HepG2 (cell line): ENCODE data around the gene NOPCHAP1. TPM values are rescaled to one million over a fixed set of nuclear protein-coding genes. Genes with fewer than 3 reads are reported as not detected.

Experiments used
- ARNT2 ChIP-seq: sonication (generic); formaldehyde crosslinking; IDR thresholded peaks from 2 replicates; pipeline ENCODE4 v1.8.0; 2022; ENCODE audit warnings: mild to moderate bottlenecking, low read depth, missing genetic modification reagents, moderate library complexity
- NFKBIZ ChIP-seq: IDR thresholded peaks from 2 replicates; pipeline ENCODE4 v1.6.1; 2018; ENCODE audit warnings: missing genetic modification reagents, missing compliant biosample characterization
- ZNF776 ChIP-seq: sonication (generic); formaldehyde crosslinking; IDR thresholded peaks from 2 replicates; pipeline ENCODE4 v1.4.0; 2020; ENCODE audit warnings: mild to moderate bottlenecking, missing genetic modification reagents
- polyA plus RNA-seq, 8 experiments: library from polyadenylated mRNA; depleted of rRNA in 3 of 8; stranded (reverse) in 7 of 8; unstranded in 1 of 8; fragments of >200 nt; fragmentation: Illumina TruSeq in 4 of 8; extraction: Trizol in 4 of 8; gene quantifications; 2 replicates each; pipeline versions ENCODE4 v1.2.1 to v1.2.3, GENCODE V29; 2011 to 2016; ENCODE audit warnings: low read depth in 4 of 8, missing spikeins in 1 of 8, mixed read lengths in 1 of 8; ENCODE audit not compliant: insufficient read depth in 1 of 8
- total RNA-seq, 5 experiments: library from RNA; depleted of rRNA; stranded (reverse); fragments of >200 nt; fragmentation: Illumina TruSeq; extraction: Trizol; gene quantifications; 2 replicates each; pipeline ENCODE4 v1.2.3, GENCODE V29; 2016; ENCODE audit warnings: low read depth in 1 of 5
- TF ChIP-seq, protein P1 (sequence below), 2 experiments: fragments of 450-650 bp in 1 of 2; sonication (generic) in 1 of 2; formaldehyde crosslinking in 1 of 2; IDR thresholded peaks; 2 replicates each; pipeline versions ENCODE4 v1.6.1 to v1.8.0; 2016 to 2022; ENCODE audit warnings: antibody characterized with exemption in 1 of 2, mild to moderate bottlenecking in 1 of 2, missing genetic modification reagents in 1 of 2
- TF ChIP-seq, protein P2 (sequence below): sonication (generic); formaldehyde crosslinking; IDR thresholded peaks from 2 replicates; pipeline ENCODE4 v1.5.0; 2020; ENCODE audit warnings: mild to moderate bottlenecking, missing genetic modification reagents, borderline replicate concordance
- TF ChIP-seq, protein P3 (sequence below): sonication (generic); formaldehyde crosslinking; IDR thresholded peaks from 2 replicates; pipeline ENCODE4 v1.4.0; 2020; ENCODE audit warnings: mild to moderate bottlenecking, missing genetic modification reagents
- TF ChIP-seq, protein P4 (sequence below): sonication (generic); formaldehyde crosslinking; IDR thresholded peaks from 2 replicates; pipeline ENCODE4 v1.9.0; 2022; ENCODE audit warnings: low read depth, missing genetic modification reagents
- TF ChIP-seq, protein P5 (sequence below): IDR thresholded peaks from 2 replicates; pipeline ENCODE4 v1.6.1; 2012; ENCODE audit warnings: inconsistent platforms

Gene NOPCHAP1
- total and polyA plus RNA-seq, 2 of the 13 experiments (the other 11 are each of a cell fraction or from before 2014, with no cell fraction given) = 5.7 to 38.1 TPM

DNA sequence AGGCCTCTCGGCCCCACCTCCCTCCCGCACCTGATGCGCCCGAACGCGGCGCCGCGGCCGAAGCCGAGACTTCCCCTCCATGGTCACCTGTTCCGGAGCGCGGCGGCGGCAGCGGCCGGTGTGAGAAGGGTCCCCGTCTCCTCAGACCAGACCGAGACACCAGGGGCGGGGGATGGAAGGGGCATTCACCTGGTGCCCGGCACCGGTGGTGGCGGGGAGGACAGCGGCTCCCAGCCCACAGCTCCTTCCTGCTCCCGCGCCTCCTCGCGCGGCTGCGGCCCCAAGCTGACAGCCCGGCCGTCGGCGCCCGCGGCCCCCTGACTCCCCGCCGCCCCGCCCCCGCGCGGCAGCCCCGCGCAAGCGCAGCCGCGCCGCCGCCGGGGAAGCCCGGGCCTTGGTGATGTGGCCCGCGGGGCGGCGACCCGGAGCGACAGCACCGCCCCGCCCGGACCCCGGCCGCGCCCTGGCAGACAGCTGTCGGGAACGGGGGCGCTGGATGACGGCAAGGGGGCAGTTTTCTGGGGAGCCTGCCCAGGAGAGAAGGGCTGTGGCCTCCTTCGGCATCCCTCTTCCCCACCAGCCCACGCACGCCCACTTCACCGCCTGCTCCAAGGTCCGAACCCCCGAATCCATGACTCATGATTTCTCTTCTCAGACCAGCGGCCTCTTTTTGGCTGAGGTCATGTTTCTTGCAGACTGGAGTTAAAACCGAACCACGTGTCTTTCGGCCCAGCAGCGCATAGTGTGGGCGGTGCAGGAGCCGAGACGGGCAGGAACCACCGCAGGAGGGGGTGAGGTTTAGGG lies 27.9 kb upstream of the NOPCHAP1 start, which contains the start of gene SLC41A2 (continued):
- TF ChIP-seq, protein P1, sequence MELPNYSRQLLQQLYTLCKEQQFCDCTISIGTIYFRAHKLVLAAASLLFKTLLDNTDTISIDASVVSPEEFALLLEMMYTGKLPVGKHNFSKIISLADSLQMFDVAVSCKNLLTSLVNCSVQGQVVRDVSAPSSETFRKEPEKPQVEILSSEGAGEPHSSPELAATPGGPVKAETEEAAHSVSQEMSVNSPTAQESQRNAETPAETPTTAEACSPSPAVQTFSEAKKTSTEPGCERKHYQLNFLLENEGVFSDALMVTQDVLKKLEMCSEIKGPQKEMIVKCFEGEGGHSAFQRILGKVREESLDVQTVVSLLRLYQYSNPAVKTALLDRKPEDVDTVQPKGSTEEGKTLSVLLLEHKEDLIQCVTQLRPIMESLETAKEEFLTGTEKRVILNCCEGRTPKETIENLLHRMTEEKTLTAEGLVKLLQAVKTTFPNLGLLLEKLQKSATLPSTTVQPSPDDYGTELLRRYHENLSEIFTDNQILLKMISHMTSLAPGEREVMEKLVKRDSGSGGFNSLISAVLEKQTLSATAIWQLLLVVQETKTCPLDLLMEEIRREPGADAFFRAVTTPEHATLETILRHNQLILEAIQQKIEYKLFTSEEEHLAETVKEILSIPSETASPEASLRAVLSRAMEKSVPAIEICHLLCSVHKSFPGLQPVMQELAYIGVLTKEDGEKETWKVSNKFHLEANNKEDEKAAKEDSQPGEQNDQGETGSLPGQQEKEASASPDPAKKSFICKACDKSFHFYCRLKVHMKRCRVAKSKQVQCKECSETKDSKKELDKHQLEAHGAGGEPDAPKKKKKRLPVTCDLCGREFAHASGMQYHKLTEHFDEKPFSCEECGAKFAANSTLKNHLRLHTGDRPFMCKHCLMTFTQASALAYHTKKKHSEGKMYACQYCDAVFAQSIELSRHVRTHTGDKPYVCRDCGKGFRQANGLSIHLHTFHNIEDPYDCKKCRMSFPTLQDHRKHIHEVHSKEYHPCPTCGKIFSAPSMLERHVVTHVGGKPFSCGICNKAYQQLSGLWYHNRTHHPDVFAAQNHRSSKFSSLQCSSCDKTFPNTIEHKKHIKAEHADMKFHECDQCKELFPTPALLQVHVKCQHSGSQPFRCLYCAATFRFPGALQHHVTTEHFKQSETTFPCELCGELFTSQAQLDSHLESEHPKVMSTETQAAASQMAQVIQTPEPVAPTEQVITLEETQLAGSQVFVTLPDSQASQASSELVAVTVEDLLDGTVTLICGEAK (IDR thresholded peaks at IDR 0.05) = no peak
- TF ChIP-seq, protein P1 (CRISPR knock-in tag; IDR thresholded peaks at IDR 0.05) = no peak; the same call in 1 of the 2 replicates
- TF ChIP-seq NFKBIZ = no peak
- 0 out of 2 replicates have a peak, but pooled peaks have one; percentile 8 for TF ChIP-seq ZNF776
- TF ChIP-seq, protein P2, sequence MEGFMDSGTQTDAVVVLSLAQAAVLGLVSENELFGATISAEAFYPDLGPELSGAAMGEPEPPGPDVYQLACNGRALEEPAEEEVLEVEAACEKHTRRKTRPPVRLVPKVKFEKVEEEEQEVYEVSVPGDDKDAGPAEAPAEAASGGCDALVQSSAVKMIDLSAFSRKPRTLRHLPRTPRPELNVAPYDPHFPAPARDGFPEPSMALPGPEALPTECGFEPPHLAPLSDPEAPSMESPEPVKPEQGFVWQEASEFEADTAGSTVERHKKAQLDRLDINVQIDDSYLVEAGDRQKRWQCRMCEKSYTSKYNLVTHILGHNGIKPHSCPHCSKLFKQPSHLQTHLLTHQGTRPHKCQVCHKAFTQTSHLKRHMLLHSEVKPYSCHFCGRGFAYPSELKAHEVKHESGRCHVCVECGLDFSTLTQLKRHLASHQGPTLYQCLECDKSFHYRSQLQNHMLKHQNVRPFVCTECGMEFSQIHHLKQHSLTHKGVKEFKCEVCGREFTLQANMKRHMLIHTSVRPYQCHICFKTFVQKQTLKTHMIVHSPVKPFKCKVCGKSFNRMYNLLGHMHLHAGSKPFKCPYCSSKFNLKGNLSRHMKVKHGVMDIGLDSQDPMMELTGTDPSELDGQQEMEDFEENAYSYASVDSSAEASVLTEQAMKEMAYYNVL (CRISPR knock-in tag) = 0 out of 2 replicates have a peak, but pooled peaks have one; percentile 39
- TF ChIP-seq, protein P3, sequence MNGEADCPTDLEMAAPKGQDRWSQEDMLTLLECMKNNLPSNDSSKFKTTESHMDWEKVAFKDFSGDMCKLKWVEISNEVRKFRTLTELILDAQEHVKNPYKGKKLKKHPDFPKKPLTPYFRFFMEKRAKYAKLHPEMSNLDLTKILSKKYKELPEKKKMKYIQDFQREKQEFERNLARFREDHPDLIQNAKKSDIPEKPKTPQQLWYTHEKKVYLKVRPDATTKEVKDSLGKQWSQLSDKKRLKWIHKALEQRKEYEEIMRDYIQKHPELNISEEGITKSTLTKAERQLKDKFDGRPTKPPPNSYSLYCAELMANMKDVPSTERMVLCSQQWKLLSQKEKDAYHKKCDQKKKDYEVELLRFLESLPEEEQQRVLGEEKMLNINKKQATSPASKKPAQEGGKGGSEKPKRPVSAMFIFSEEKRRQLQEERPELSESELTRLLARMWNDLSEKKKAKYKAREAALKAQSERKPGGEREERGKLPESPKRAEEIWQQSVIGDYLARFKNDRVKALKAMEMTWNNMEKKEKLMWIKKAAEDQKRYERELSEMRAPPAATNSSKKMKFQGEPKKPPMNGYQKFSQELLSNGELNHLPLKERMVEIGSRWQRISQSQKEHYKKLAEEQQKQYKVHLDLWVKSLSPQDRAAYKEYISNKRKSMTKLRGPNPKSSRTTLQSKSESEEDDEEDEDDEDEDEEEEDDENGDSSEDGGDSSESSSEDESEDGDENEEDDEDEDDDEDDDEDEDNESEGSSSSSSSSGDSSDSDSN = peak; percentile 99
- peak; percentile 41; the same call in 1 of the 2 replicates for TF ChIP-seq ARNT2 (CRISPR knock-in tag)
- TF ChIP-seq, protein P4, sequence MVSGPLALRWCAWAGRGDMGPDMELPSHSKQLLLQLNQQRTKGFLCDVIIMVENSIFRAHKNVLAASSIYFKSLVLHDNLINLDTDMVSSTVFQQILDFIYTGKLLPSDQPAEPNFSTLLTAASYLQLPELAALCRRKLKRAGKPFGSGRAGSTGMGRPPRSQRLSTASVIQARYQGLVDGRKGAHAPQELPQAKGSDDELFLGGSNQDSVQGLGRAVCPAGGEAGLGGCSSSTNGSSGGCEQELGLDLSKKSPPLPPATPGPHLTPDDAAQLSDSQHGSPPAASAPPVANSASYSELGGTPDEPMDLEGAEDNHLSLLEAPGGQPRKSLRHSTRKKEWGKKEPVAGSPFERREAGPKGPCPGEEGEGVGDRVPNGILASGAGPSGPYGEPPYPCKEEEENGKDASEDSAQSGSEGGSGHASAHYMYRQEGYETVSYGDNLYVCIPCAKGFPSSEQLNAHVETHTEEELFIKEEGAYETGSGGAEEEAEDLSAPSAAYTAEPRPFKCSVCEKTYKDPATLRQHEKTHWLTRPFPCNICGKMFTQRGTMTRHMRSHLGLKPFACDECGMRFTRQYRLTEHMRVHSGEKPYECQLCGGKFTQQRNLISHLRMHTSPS = peak; percentile 0; the same call in 1 of the 2 replicates
- TF ChIP-seq, protein P5, sequence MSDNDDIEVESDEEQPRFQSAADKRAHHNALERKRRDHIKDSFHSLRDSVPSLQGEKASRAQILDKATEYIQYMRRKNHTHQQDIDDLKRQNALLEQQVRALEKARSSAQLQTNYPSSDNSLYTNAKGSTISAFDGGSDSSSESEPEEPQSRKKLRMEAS = peak; percentile 80; the same call in 1 of the 2 replicates
